Mesendoderm (in vitro differentiated cells): Measurements from ENCODE around the gene WDR64.
"Not testable (repeated sequence)": the region's sequence is repeated elsewhere in the genome, so short reads cannot be mapped to it uniquely, and the experiment has no call there.

Experiments used
- DNase-seq: peaks from one replicate; pipeline ENCODE4 v3.0.0; 2013
- H2AK5ac ChIP-seq: 2 replicates; pipeline ENCODE4 v1.6.1; 2013; ENCODE audit warnings: low read length, inconsistent platforms
- H2BK120ac ChIP-seq: 2 replicates; pipeline ENCODE4 v1.6.1; 2013; ENCODE audit warnings: low read depth, mild to moderate bottlenecking, low read length, moderate library complexity, mixed read lengths
- H2BK15ac ChIP-seq: replicated peaks from 2 replicates; pipeline ENCODE4 v1.6.1; 2013; ENCODE audit warnings: low read depth, mild to moderate bottlenecking, moderate library complexity
- H2BK5ac ChIP-seq: 2 replicates; pipeline ENCODE4 v1.6.1; 2013; ENCODE audit warnings: low read length, inconsistent platforms
- H3K18ac ChIP-seq: 2 replicates; pipeline ENCODE4 v1.6.1; 2013; ENCODE audit warnings: mild to moderate bottlenecking, low read length, mixed read lengths
- H3K23ac ChIP-seq: one replicate; pipeline ENCODE4 v1.6.1; 2013; ENCODE audit warnings: low read length
- H3K27ac ChIP-seq: 2 replicates; pipeline ENCODE4 v1.5.1; 2013; ENCODE audit warnings: low read depth, mild to moderate bottlenecking, inconsistent platforms, low read length, moderate library complexity
- H3K27me3 ChIP-seq: 2 replicates; pipeline ENCODE4 v1.6.1; 2013; ENCODE audit warnings: low read length, control low read depth, mild to moderate bottlenecking, inconsistent platforms; ENCODE audit not compliant: insufficient read depth, poor library complexity
- H3K36me3 ChIP-seq: 2 replicates; pipeline ENCODE4 v1.6.1; 2013; ENCODE audit warnings: low read length, inconsistent platforms; ENCODE audit not compliant: control insufficient read depth, insufficient read depth
- H3K4ac ChIP-seq: one replicate; pipeline ENCODE4 v1.6.1; 2013; ENCODE audit warnings: low read depth, mild to moderate bottlenecking, low read length, moderate library complexity
- H3K4me1 ChIP-seq: 2 replicates; pipeline ENCODE4 v1.6.1; 2013; ENCODE audit warnings: low read depth, low read length, inconsistent platforms; ENCODE audit not compliant: control insufficient read depth
- H3K4me2 ChIP-seq: 2 replicates; pipeline ENCODE4 v1.6.1; 2013; ENCODE audit warnings: low read length
- H3K4me3 ChIP-seq: 2 replicates; pipeline ENCODE4 v1.5.1; 2013; ENCODE audit warnings: mild to moderate bottlenecking, low read length
- H3K56ac ChIP-seq: one replicate; pipeline ENCODE4 v1.6.1; 2013; ENCODE audit warnings: low read length
- H3K79me1 ChIP-seq: 2 replicates; pipeline ENCODE4 v1.6.1; 2013; ENCODE audit warnings: low read length, inconsistent platforms
- H3K79me2 ChIP-seq: 2 replicates; pipeline ENCODE4 v1.6.1; 2013; ENCODE audit warnings: mild to moderate bottlenecking, low read length; ENCODE audit not compliant: control insufficient read depth, insufficient read depth
- H3K9ac ChIP-seq: 2 replicates; pipeline ENCODE4 v1.6.1; 2013; ENCODE audit warnings: low read length, inconsistent platforms
- H4K5ac ChIP-seq: one replicate; pipeline ENCODE4 v1.6.1; 2013; ENCODE audit warnings: low read length
- H4K8ac ChIP-seq: one replicate; pipeline ENCODE4 v1.6.1; 2013; ENCODE audit warnings: low read depth, mild to moderate bottlenecking, control low read depth, low read length, moderate library complexity
- WGBS: extraction: QIAGEN DNeasy Blood & Tissue Kit; methylation state at CpG from one replicate; pipeline ENCODE4 v1.1.7; 2013; ENCODE audit warnings: low lambda C conversion rate, missing lambda C conversion rate; ENCODE audit not compliant: insufficient coverage; ENCODE audit errors: extremely low coverage; 5-methylcytosine and 5-hydroxymethylcytosine counted together

The WDR64 gene

GRCh38 chr1:241654019-241654418 is 1.9 kb downstream of the WDR64 start:
- no peak for DNase-seq

GRCh38 chr1:241654641-241655040 is 2.6 kb downstream of the WDR64 start:
- Histone ChIP-seq H2BK5ac (no peak overlapping the region), H3K36me3 (no peaks in the 10 kb centered on the region), H3K27me3 (no peaks in the 10 kb centered on the region), H4K5ac (no peak overlapping the region), H3K4me1 (no peaks in the 10 kb centered on the region), H3K9ac (no peak overlapping the region), H2BK15ac (no peak overlapping the region), H3K56ac (no peak overlapping the region), H2AK5ac (no peak overlapping the region), H3K79me1 (no peaks in the 10 kb centered on the region), H3K4me3 (no peak overlapping the region), H3K4ac (no peak overlapping the region), H3K79me2 (no peaks in the 10 kb centered on the region), H4K8ac (no peak overlapping the region), H3K27ac (no peak overlapping the region), H3K18ac (no peak overlapping the region), H3K23ac (no peak overlapping the region), H2BK120ac (no peak overlapping the region), H3K4me2 (no peak overlapping the region)
- DNase-seq = no peak
- WGBS = no CpG with 5 or more reads among the region's 1 CpG

More at GRCh38 chr1:241654019-241654418, 1.9 kb downstream of the WDR64 start:
- Histone ChIP-seq H3K79me2 (no peaks in the 10 kb centered on the region), H3K4me3 (no peak overlapping the region), H3K4me2 (no peak overlapping the region), H2AK5ac (no peak overlapping the region), H3K4me1 (no peaks in the 10 kb centered on the region), H3K4ac (no peak overlapping the region), H3K56ac (no peak overlapping the region), H3K27ac (no peak overlapping the region), H4K5ac (no peak overlapping the region), H3K23ac (no peak overlapping the region), H4K8ac (no peak overlapping the region), H3K27me3 (no peaks in the 10 kb centered on the region), H3K9ac (no peak overlapping the region), H2BK15ac (no peak overlapping the region), H2BK120ac (no peak overlapping the region), H3K18ac (no peak overlapping the region), H3K79me1 (no peaks in the 10 kb centered on the region), H3K36me3 (no peaks in the 10 kb centered on the region), H2BK5ac (no peak overlapping the region)
- WGBS = no CpG with 5 or more reads among the region's 1 CpG

GRCh38 chr1:241658081-241658793 is 6.2 kb downstream of the WDR64 start:
- no peaks in the 10 kb centered on the region for H3K79me2 ChIP-seq
- H2BK120ac ChIP-seq = no peak overlapping the region
- no peaks in the 10 kb centered on the region for H3K79me1 ChIP-seq
- no peaks in the 10 kb centered on the region for H3K36me3 ChIP-seq
- no peak overlapping the region for H3K18ac ChIP-seq
- H2BK5ac ChIP-seq = no peak overlapping the region
- no peak overlapping the region for H3K9ac ChIP-seq
- no peak overlapping the region for H2BK15ac ChIP-seq
- H3K4ac ChIP-seq = no peak overlapping the region
- no peaks in the 10 kb centered on the region for H3K27me3 ChIP-seq
- WGBS = no CpG with 5 or more reads among the region's 3 CpGs
- H3K4me1 ChIP-seq = no peaks in the 10 kb centered on the region
- no peak overlapping the region for H3K27ac ChIP-seq
- no peak for DNase-seq
- H3K56ac ChIP-seq = no peak overlapping the region
- H2AK5ac ChIP-seq = no peak overlapping the region
- no peak overlapping the region for H3K4me2 ChIP-seq
- H3K4me3 ChIP-seq = no peak overlapping the region
- H3K23ac ChIP-seq = no peak overlapping the region
- H4K8ac ChIP-seq = no peak overlapping the region
- no peak overlapping the region for H4K5ac ChIP-seq

GRCh38 chr1:241659016-241659415 is 6.9 kb downstream of the WDR64 start:
- H3K79me2 ChIP-seq, DNase-seq, H2BK15ac ChIP-seq, H3K27ac ChIP-seq, H3K23ac ChIP-seq, H4K8ac ChIP-seq, H3K4ac ChIP-seq, H3K27me3 ChIP-seq, H3K79me1 ChIP-seq, H4K5ac ChIP-seq, H3K18ac ChIP-seq, H3K9ac ChIP-seq, H2AK5ac ChIP-seq, H3K36me3 ChIP-seq, H3K4me3 ChIP-seq, H3K56ac ChIP-seq, H2BK5ac ChIP-seq, H3K4me1 ChIP-seq, H2BK120ac ChIP-seq, H3K4me2 ChIP-seq: not testable (repeated sequence)
- no CpG with 5 or more reads among the region's 2 CpGs for WGBS

- H3K27me3 ChIP-seq = no peaks in the 10 kb centered on the region
- H3K4me3 ChIP-seq = no peak overlapping the region
- H3K36me3 ChIP-seq = no peaks in the 10 kb centered on the region
- H3K4me1 ChIP-seq = no peaks in the 10 kb centered on the region
- no peak overlapping the region for H3K18ac ChIP-seq
- H3K23ac ChIP-seq = no peak overlapping the region
- H2BK120ac ChIP-seq = no peak overlapping the region
- H3K79me1 ChIP-seq = no peaks in the 10 kb centered on the region
- H3K4me2 ChIP-seq = no peak overlapping the region
- no peak for DNase-seq
- no peak overlapping the region for H4K8ac ChIP-seq
- no peaks in the 10 kb centered on the region for H3K79me2 ChIP-seq
- no peak overlapping the region for H3K9ac ChIP-seq
- H3K56ac ChIP-seq = no peak overlapping the region
- H2AK5ac ChIP-seq = no peak overlapping the region
- H3K27ac ChIP-seq = no peak overlapping the region
- H2BK5ac ChIP-seq = no peak overlapping the region
- no CpG with 5 or more reads among the region's 5 CpGs for WGBS
- H3K4ac ChIP-seq = no peak overlapping the region
- no peak overlapping the region for H2BK15ac ChIP-seq
- H4K5ac ChIP-seq = no peak overlapping the region
Measured at GRCh38 chr1:241660424-241660972, 8.4 kb downstream of the WDR64 start.

- H3K18ac ChIP-seq = no peak overlapping the region
- H3K9ac ChIP-seq = no peak overlapping the region
- no peak overlapping the region for H3K27ac ChIP-seq
- no peak overlapping the region for H3K23ac ChIP-seq
- H3K79me1 ChIP-seq = no peaks in the 10 kb centered on the region
- no peak overlapping the region for H3K56ac ChIP-seq
- no peak overlapping the region for H3K4me2 ChIP-seq
- H2AK5ac ChIP-seq = no peak overlapping the region
- no peak overlapping the region for H3K4me3 ChIP-seq
- no peak for DNase-seq
- H3K4ac ChIP-seq = no peak overlapping the region
- no peak overlapping the region for H2BK120ac ChIP-seq
- no peak overlapping the region for H4K5ac ChIP-seq
- H3K79me2 ChIP-seq = no peaks in the 10 kb centered on the region
- H3K27me3 ChIP-seq = no peaks in the 10 kb centered on the region
- no peak overlapping the region for H2BK15ac ChIP-seq
- H2BK5ac ChIP-seq = no peak overlapping the region
- no peaks in the 10 kb centered on the region for H3K36me3 ChIP-seq
- WGBS = no CpG with 5 or more reads among the region's 3 CpGs
- H3K4me1 ChIP-seq = no peaks in the 10 kb centered on the region
- no peak overlapping the region for H4K8ac ChIP-seq
Measured at GRCh38 chr1:241666419-241666818, 14.3 kb downstream of the WDR64 start.
